HCT116 (cell line): ENCODE data around the gene RBM4B. TPM values are rescaled to one million over a fixed set of nuclear protein-coding genes. Genes with fewer than 3 reads are reported as not detected.

ENCODE experiments used
- ATAC-seq: fragments of 200-7000 bp; cut with Tn5 transposase; 2 replicates; pipeline ENCODE4 v1.9.1; 2020; ENCODE audit warnings: mild to moderate bottlenecking, moderate library complexity
- BruUV-seq: library from RNA; stranded (reverse); fragments of 400-500 nt; replicated peaks from 2 replicates; lab custom pipeline; 2021; lab: Mats Ljungman, UMichigan
- CTCF ChIA-PET: fragments of 300-600 bp; sonication (Branson Sonifier 250); formaldehyde crosslinking; loops from one replicate; lab custom pipeline; 2021; ENCODE audit warnings: antibody characterized with exemption; lab: Charles Lee
- POLR2A ChIA-PET: fragments of 300-600, 350-600 bp; sonication (Branson Sonifier 250); formaldehyde crosslinking; loops from one replicate; lab custom pipeline; 2021; ENCODE audit warnings: antibody characterized with exemption; lab: Charles Lee
- RAD21 ChIA-PET, 2 experiments: fragments of 300-600 bp; sonication (Branson Sonifier 250); formaldehyde crosslinking; loops; one replicate each; lab custom pipeline; 2023; ENCODE audit warnings: low total read pairs in 2 of 2; ENCODE audit not compliant: uncharacterized antibody in 2 of 2, unreplicated experiment in 2 of 2, low non-redundant PET in 1 of 2; lab: Charles Lee
- DNase-seq: peaks from one replicate; pipeline ENCODE4 v3.0.0-alpha.2; 2010; ENCODE audit warnings: low read depth, low spot score
- H2AFZ ChIP-seq: fragments of 200-600 bp; shearing (Covaris generic), sonication (generic); 2 replicates; pipeline ENCODE4 v1.6.1; 2017; ENCODE audit warnings: low read depth, mixed run types, mixed read lengths, antibody characterized with exemption, low read length; ENCODE audit not compliant: poor library complexity, severe bottlenecking
- H3K27ac ChIP-seq: 2 replicates; pipeline ENCODE4 v1.5.1; 2012; ENCODE audit warnings: low read depth, low read length
- H3K27me3 ChIP-seq: fragments of 200-600 bp; sonication (generic); 2 replicates; pipeline ENCODE4 v1.6.1; 2016; ENCODE audit warnings: mixed run types, low read length, mixed read lengths; ENCODE audit not compliant: insufficient read depth
- H3K36me3 ChIP-seq, 2 experiments: fragments of 200-500 bp in 1 of 2; fragments of 200-600 bp in 1 of 2; sonication (Bioruptor generic) in 1 of 2; sonication (generic) in 1 of 2; 2 replicates each; pipeline versions ENCODE4 v1.5.1 to v1.6.1; 2014 to 2016; ENCODE audit warnings: low read length in 2 of 2, inconsistent platforms in 1 of 2, mixed read lengths in 1 of 2, mixed run types in 1 of 2; ENCODE audit not compliant: insufficient read depth in 2 of 2, control insufficient read depth in 1 of 2
- H3K4me1 ChIP-seq, 2 experiments: fragments of 200-600 bp in 1 of 2; sonication (generic) in 1 of 2; 2 replicates each; pipeline versions ENCODE4 v1.5.1 to v1.6.1; 2012 to 2017; ENCODE audit warnings: low read length in 2 of 2, inconsistent platforms in 1 of 2, mild to moderate bottlenecking in 1 of 2, mixed read lengths in 1 of 2, mixed run types in 1 of 2, moderate library complexity in 1 of 2; ENCODE audit not compliant: insufficient read depth in 2 of 2, control insufficient read depth in 1 of 2
- H3K4me2 ChIP-seq: fragments of 200-600 bp; sonication (generic); 2 replicates; pipeline ENCODE4 v1.6.1; 2017; ENCODE audit warnings: mixed run types, low read length, mixed read lengths
- H3K4me3 ChIP-seq, 2 experiments: fragments of 200-600 bp in 1 of 2; sonication (generic) in 1 of 2; replicated peaks in 1 of 2; 2 replicates each; pipeline ENCODE4 v1.5.1; 2011 to 2016; ENCODE audit warnings: low read length in 2 of 2, control low read depth in 1 of 2, low read depth in 1 of 2, mild to moderate bottlenecking in 1 of 2, mixed read lengths in 1 of 2, mixed run types in 1 of 2
- H3K79me2 ChIP-seq: fragments of 200-600 bp; sonication (generic); 2 replicates; pipeline ENCODE4 v1.6.1; 2017; ENCODE audit warnings: mild to moderate bottlenecking, mixed run types, low read length, moderate library complexity, mixed read lengths; ENCODE audit not compliant: insufficient read depth
- H3K9ac ChIP-seq: fragments of 200-600 bp; sonication (generic); 2 replicates; pipeline ENCODE4 v1.6.1; 2016; ENCODE audit warnings: low read length, mixed read lengths
- H3K9me2 ChIP-seq: fragments of 200-600 bp; sonication (generic), shearing (Covaris generic); 2 replicates; pipeline ENCODE4 v1.6.1; 2017; ENCODE audit warnings: mixed run types, mild to moderate bottlenecking, moderate library complexity; ENCODE audit not compliant: insufficient read depth
- H3K9me3 ChIP-seq, 2 experiments: fragments of 200-500 bp in 1 of 2; fragments of 200-600 bp in 1 of 2; sonication (Bioruptor generic) in 1 of 2; sonication (generic) in 1 of 2; 2 replicates each; pipeline ENCODE4 v1.6.1; 2014 to 2017; ENCODE audit warnings: low read length in 2 of 2, mixed read lengths in 2 of 2, inconsistent platforms in 1 of 2, low read depth in 1 of 2, mild to moderate bottlenecking in 1 of 2, mixed run types in 1 of 2, moderate library complexity in 1 of 2; ENCODE audit not compliant: control insufficient read depth in 1 of 2, insufficient read depth in 1 of 2
- H4K20me1 ChIP-seq: fragments of 200-600 bp; sonication (generic), shearing (Covaris generic); 2 replicates; pipeline ENCODE4 v1.6.1; 2017; ENCODE audit warnings: mixed run types, mild to moderate bottlenecking, moderate library complexity; ENCODE audit not compliant: insufficient read depth
- ATF3 ChIP-seq: IDR thresholded peaks from 2 replicates; pipeline ENCODE4 v1.6.1; 2012
- CBX3 ChIP-seq: IDR thresholded peaks from 2 replicates; pipeline ENCODE4 v1.6.1; 2012; ENCODE audit warnings: low read depth
- CEBPB ChIP-seq: IDR thresholded peaks from 2 replicates; pipeline ENCODE4 v1.6.1; 2012; ENCODE audit warnings: low read depth
- EGR1 ChIP-seq: IDR thresholded peaks from 2 replicates; pipeline ENCODE4 v1.6.1; 2012; ENCODE audit warnings: low read depth
- ELF1 ChIP-seq: IDR thresholded peaks from 2 replicates; pipeline ENCODE4 v1.6.1; 2012; ENCODE audit warnings: low read depth, borderline replicate concordance
- EZH2 ChIP-seq: fragments of 200-600 bp; sonication (generic); IDR thresholded peaks from 2 replicates; pipeline ENCODE4 v1.6.1; 2017; ENCODE audit warnings: antibody characterized with exemption, mixed run types
- EZH2phosphoT487 ChIP-seq: fragments of 200-600 bp; IDR thresholded peaks from 2 replicates; pipeline ENCODE4 v1.6.1; 2018; ENCODE audit warnings: antibody characterized with exemption, borderline replicate concordance
- FOSL1 ChIP-seq: IDR thresholded peaks from 2 replicates; pipeline ENCODE4 v1.6.1; 2012; ENCODE audit warnings: low read depth
- POLR2AphosphoS5 ChIP-seq: IDR thresholded peaks from 2 replicates; pipeline ENCODE4 v1.6.1; 2011; ENCODE audit warnings: mild to moderate bottlenecking, low read depth, low read length, moderate library complexity
- RAD21 ChIP-seq: IDR thresholded peaks from 2 replicates; pipeline ENCODE4 v1.6.1; 2012; ENCODE audit warnings: low read depth, mild to moderate bottlenecking
- SIN3A ChIP-seq: IDR thresholded peaks from 2 replicates; pipeline ENCODE4 v1.6.1; 2012; ENCODE audit warnings: low read depth
- SP1 ChIP-seq: IDR thresholded peaks from 2 replicates; pipeline ENCODE4 v1.6.1; 2012; ENCODE audit warnings: low read depth
- SRF ChIP-seq: IDR thresholded peaks from 2 replicates; pipeline ENCODE4 v1.6.1; 2012; ENCODE audit warnings: low read depth
- TCF7L2 ChIP-seq: IDR thresholded peaks from 2 replicates; pipeline ENCODE4 v1.7.0; 2011; ENCODE audit warnings: borderline replicate concordance, inconsistent platforms; ENCODE audit not compliant: insufficient read depth, insufficient read length; ENCODE audit errors: extremely low read depth
- YY1 ChIP-seq: IDR thresholded peaks from 2 replicates; pipeline ENCODE4 v1.6.1; 2011; ENCODE audit warnings: low read length, low read depth, moderate library complexity, mild to moderate bottlenecking; ENCODE audit not compliant: insufficient replicate concordance; ENCODE audit errors: extremely low read depth
- ZFX ChIP-seq: fragments of 450-650 bp; IDR thresholded peaks from 2 replicates; pipeline ENCODE4 v1.6.1; 2017
- ZNF274 ChIP-seq: fragments of 200-500 bp; sonication (Bioruptor generic); IDR thresholded peaks from 2 replicates; pipeline ENCODE4 v1.6.1; 2014; ENCODE audit warnings: mild to moderate bottlenecking, low read depth, low read length, inconsistent platforms
- intact Hi-C: fragments of 100-400 bp; cut with micrococcal nuclease; formaldehyde crosslinking; loops from 2 replicates; pipeline ENCODE4 v1.10.0; 2022
- total RNA-seq: library from RNA; stranded (reverse); gene quantifications from one replicate; pipeline ENCODE4 v1.2.1, GENCODE V29; 2021; ENCODE audit not compliant: unreplicated experiment
- TF ChIP-seq, protein P1 (sequence below): IDR thresholded peaks from 2 replicates; pipeline ENCODE4 v1.6.1; 2011; ENCODE audit warnings: mild to moderate bottlenecking, low read length, moderate library complexity; ENCODE audit not compliant: insufficient replicate concordance; ENCODE audit errors: extremely low read depth
- TF ChIP-seq, protein P2 (sequence below): IDR thresholded peaks from 2 replicates; pipeline ENCODE4 v1.6.1; 2012; ENCODE audit warnings: low read depth
- TF ChIP-seq, protein P3 (sequence below), 3 experiments: fragments of 200-600 bp in 1 of 3; sonication (generic) in 1 of 3; IDR thresholded peaks in 2 of 3; conservative IDR thresholded peaks in 1 of 3; 2 replicates each; pipeline ENCODE4 v1.5.1; 2012 to 2017; ENCODE audit warnings: low read depth in 2 of 3, low read length in 2 of 3, antibody characterized with exemption in 1 of 3, borderline replicate concordance in 1 of 3, control low read depth in 1 of 3, mild to moderate bottlenecking in 1 of 3, mixed read lengths in 1 of 3, mixed run types in 1 of 3, moderate library complexity in 1 of 3; ENCODE audit not compliant: insufficient read depth in 1 of 3

RBM4B gene
- total RNA-seq, 1 experiment from 2014 or later: 18.1 TPM

- Histone ChIP-seq H3K4me3 (no peak overlapping the region), H3K9ac (no peak overlapping the region), H3K4me2 (no peak overlapping the region), H3K9me3 (no peaks in the 10 kb centered on the region), H3K4me1 (peaks cover 24 to 34% of the 10 kb centered on the region in 2 experiments), H3K27ac (no peak overlapping the region), H2AFZ (no peak overlapping the region)
- no TSS peak for BruUV-seq
- CTCF ChIA-PET: no interaction called here
- POLR2A ChIA-PET: no interaction called here
- ATAC-seq: no peak
- TF ChIP-seq EZH2phosphoT487 (no peak), EGR1 (no peak), SP1 (no peak), ZNF274 (no peak), TCF7L2 (no peak), ELF1 (no peak), SRF (no peak), FOSL1 (no peak), YY1 (no peak), CBX3 (no peak), ATF3 (no peak), SIN3A (no peak), RAD21 (no peak), ZFX (no peak), CEBPB (no peak), POLR2AphosphoS5 (no peak), EZH2 (no peak)
- TF ChIP-seq, protein P1, sequence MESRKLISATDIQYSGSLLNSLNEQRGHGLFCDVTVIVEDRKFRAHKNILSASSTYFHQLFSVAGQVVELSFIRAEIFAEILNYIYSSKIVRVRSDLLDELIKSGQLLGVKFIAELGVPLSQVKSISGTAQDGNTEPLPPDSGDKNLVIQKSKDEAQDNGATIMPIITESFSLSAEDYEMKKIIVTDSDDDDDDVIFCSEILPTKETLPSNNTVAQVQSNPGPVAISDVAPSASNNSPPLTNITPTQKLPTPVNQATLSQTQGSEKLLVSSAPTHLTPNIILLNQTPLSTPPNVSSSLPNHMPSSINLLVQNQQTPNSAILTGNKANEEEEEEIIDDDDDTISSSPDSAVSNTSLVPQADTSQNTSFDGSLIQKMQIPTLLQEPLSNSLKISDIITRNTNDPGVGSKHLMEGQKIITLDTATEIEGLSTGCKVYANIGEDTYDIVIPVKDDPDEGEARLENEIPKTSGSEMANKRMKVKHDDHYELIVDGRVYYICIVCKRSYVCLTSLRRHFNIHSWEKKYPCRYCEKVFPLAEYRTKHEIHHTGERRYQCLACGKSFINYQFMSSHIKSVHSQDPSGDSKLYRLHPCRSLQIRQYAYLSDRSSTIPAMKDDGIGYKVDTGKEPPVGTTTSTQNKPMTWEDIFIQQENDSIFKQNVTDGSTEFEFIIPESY: no peak
- TF ChIP-seq, protein P2, sequence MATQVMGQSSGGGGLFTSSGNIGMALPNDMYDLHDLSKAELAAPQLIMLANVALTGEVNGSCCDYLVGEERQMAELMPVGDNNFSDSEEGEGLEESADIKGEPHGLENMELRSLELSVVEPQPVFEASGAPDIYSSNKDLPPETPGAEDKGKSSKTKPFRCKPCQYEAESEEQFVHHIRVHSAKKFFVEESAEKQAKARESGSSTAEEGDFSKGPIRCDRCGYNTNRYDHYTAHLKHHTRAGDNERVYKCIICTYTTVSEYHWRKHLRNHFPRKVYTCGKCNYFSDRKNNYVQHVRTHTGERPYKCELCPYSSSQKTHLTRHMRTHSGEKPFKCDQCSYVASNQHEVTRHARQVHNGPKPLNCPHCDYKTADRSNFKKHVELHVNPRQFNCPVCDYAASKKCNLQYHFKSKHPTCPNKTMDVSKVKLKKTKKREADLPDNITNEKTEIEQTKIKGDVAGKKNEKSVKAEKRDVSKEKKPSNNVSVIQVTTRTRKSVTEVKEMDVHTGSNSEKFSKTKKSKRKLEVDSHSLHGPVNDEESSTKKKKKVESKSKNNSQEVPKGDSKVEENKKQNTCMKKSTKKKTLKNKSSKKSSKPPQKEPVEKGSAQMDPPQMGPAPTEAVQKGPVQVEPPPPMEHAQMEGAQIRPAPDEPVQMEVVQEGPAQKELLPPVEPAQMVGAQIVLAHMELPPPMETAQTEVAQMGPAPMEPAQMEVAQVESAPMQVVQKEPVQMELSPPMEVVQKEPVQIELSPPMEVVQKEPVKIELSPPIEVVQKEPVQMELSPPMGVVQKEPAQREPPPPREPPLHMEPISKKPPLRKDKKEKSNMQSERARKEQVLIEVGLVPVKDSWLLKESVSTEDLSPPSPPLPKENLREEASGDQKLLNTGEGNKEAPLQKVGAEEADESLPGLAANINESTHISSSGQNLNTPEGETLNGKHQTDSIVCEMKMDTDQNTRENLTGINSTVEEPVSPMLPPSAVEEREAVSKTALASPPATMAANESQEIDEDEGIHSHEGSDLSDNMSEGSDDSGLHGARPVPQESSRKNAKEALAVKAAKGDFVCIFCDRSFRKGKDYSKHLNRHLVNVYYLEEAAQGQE: no peak
- TF ChIP-seq, protein P3, sequence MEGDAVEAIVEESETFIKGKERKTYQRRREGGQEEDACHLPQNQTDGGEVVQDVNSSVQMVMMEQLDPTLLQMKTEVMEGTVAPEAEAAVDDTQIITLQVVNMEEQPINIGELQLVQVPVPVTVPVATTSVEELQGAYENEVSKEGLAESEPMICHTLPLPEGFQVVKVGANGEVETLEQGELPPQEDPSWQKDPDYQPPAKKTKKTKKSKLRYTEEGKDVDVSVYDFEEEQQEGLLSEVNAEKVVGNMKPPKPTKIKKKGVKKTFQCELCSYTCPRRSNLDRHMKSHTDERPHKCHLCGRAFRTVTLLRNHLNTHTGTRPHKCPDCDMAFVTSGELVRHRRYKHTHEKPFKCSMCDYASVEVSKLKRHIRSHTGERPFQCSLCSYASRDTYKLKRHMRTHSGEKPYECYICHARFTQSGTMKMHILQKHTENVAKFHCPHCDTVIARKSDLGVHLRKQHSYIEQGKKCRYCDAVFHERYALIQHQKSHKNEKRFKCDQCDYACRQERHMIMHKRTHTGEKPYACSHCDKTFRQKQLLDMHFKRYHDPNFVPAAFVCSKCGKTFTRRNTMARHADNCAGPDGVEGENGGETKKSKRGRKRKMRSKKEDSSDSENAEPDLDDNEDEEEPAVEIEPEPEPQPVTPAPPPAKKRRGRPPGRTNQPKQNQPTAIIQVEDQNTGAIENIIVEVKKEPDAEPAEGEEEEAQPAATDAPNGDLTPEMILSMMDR (IDR thresholded peaks at IDR 0.05 in 2 of 3, conservative IDR thresholded peaks at IDR 0.05 in 1 of 3; ENCODE audit: borderline replicate concordance in 1 of 3, insufficient read depth in 1 of 3, low read depth in 2 of 3, low read length in 2 of 3): no peak
- TF ChIP-seq, all 23 proteins: peak for 0
- intact Hi-C loops: no loop called here
- Histone ChIP-seq H3K27me3 (no peaks in the 10 kb centered on the region), H3K36me3 (no peaks in the 10 kb centered on the region; a peak in 2 of 4 replicates), H3K79me2 (no peaks in the 10 kb centered on the region), H4K20me1 (no peaks in the 10 kb centered on the region), H3K9me2 (no peaks in the 10 kb centered on the region)
- RAD21 ChIA-PET: no interaction called here
- no peak for DNase-seq
Measured at GRCh38 chr11:66717925-66718319, 40.2 kb upstream of the RBM4B start.
